ENCODE results near the gene GIMAP5.

The GIMAP5 gene

DNA sequence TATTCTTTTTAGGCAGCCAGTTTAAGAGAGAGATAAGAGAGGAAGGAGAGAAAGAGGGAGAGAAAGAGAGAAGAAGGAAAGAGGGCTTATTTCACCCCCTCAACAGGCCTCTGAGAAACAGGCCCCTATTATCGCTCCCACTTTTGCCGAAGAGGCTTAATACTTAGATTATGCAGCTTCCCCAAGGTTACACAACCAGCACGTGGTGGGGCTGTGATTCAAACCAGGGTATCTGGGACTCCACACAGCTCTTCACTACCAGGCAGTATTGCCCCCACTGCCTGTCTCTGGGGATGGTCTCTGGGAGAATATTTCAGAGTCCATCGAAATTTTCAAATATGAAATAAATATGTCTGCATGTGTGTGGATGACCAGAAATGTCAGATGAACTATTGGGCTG, 17.8 kb upstream of the GIMAP5 start:
- H3K4me3 ChIP-seq (ENCODE audit: low read depth, low read length, poor library complexity, severe bottlenecking): no peak overlapping the region
- H3K9me2 ChIP-seq (ENCODE audit: low read depth, low read length): no peaks in the 10 kb centered on the region
- H3K9me3 ChIP-seq (ENCODE audit: low read length): no peaks in the 10 kb centered on the region
- H4K20me1 ChIP-seq (ENCODE audit: insufficient read depth, low read length): no peaks in the 10 kb centered on the region
- H3K9ac ChIP-seq (ENCODE audit: low read length): no peak overlapping the region
- H3F3A ChIP-seq (ENCODE audit: insufficient read depth, low read length): no peaks in the 10 kb centered on the region
- no peak overlapping the region for H2AFZ ChIP-seq (ENCODE audit: low read length)
- no peaks in the 10 kb centered on the region for H3K79me2 ChIP-seq (ENCODE audit: insufficient read depth, low read length)
- no peak overlapping the region for H3K4me2 ChIP-seq (ENCODE audit: low read length)
- H3K4me1 ChIP-seq (ENCODE audit: insufficient read depth, low read length, severe bottlenecking): no peaks in the 10 kb centered on the region
- TF ChIP-seq EZH2 (IDR thresholded peaks at IDR 0.05; ENCODE audit: borderline replicate concordance, low read length): no peak
- TF ChIP-seq, protein P1, sequence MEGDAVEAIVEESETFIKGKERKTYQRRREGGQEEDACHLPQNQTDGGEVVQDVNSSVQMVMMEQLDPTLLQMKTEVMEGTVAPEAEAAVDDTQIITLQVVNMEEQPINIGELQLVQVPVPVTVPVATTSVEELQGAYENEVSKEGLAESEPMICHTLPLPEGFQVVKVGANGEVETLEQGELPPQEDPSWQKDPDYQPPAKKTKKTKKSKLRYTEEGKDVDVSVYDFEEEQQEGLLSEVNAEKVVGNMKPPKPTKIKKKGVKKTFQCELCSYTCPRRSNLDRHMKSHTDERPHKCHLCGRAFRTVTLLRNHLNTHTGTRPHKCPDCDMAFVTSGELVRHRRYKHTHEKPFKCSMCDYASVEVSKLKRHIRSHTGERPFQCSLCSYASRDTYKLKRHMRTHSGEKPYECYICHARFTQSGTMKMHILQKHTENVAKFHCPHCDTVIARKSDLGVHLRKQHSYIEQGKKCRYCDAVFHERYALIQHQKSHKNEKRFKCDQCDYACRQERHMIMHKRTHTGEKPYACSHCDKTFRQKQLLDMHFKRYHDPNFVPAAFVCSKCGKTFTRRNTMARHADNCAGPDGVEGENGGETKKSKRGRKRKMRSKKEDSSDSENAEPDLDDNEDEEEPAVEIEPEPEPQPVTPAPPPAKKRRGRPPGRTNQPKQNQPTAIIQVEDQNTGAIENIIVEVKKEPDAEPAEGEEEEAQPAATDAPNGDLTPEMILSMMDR (IDR thresholded peaks at IDR 0.05; ENCODE audit: low read length): no peak
- H3K27me3 ChIP-seq (ENCODE audit: insufficient read depth, low read length): peaks cover 8% of the 10 kb centered on the region; the same call in 1 of the 2 replicates
- no peak overlapping the region for H3K27ac ChIP-seq (ENCODE audit: low read depth, low read length, poor library complexity, severe bottlenecking)
- no peaks in the 10 kb centered on the region for H3K36me3 ChIP-seq (ENCODE audit: insufficient read depth, low read length)

- Histone ChIP-seq H3K36me3 (ENCODE audit: insufficient read depth, low read length) (no peaks in the 10 kb centered on the region), H3K4me2 (ENCODE audit: low read length) (no peak overlapping the region), H3K27me3 (ENCODE audit: insufficient read depth, low read length) (peaks cover 8% of the 10 kb centered on the region; the same call in 1 of the 2 replicates), H3K4me1 (ENCODE audit: insufficient read depth, low read length, severe bottlenecking) (no peaks in the 10 kb centered on the region), H3K79me2 (ENCODE audit: insufficient read depth, low read length) (no peaks in the 10 kb centered on the region), H3K27ac (ENCODE audit: low read depth, low read length, poor library complexity, severe bottlenecking) (no peak overlapping the region), H2AFZ (ENCODE audit: low read length) (no peak overlapping the region), H3K9ac (ENCODE audit: low read length) (no peak overlapping the region), H4K20me1 (ENCODE audit: insufficient read depth, low read length) (no peaks in the 10 kb centered on the region), H3K4me3 (ENCODE audit: low read depth, low read length, poor library complexity, severe bottlenecking) (no peak overlapping the region), H3K9me3 (ENCODE audit: low read length) (no peaks in the 10 kb centered on the region), H3K9me2 (ENCODE audit: low read depth, low read length) (no peaks in the 10 kb centered on the region), H3F3A (ENCODE audit: insufficient read depth, low read length) (no peaks in the 10 kb centered on the region)
- no peak for TF ChIP-seq EZH2 (IDR thresholded peaks at IDR 0.05; ENCODE audit: borderline replicate concordance, low read length)
- TF ChIP-seq, protein P1 (IDR thresholded peaks at IDR 0.05; ENCODE audit: low read length): no peak
Observed at GRCh38 chr7:150719960-150720891, 17.0 kb upstream of the GIMAP5 start.

DNA sequence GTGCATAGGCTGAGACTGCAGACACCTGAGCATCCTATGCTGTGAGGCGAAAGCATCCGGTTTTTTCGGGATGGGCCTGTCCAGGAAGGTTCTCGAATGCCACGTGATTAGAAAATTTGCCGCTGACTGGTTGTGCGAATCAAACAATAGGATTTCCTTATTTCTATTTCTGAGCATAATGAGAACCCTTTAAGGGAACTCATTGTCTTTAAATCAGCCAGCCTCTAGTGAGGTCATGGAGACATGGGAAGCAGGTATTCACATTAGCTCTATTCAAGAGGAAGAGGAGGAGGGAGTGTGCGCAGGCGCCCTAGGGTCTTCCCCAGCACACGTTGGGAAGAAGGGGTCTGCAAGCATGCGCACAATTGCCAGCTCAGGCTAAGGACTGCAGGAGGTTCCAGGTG, 15.2 kb upstream of the GIMAP5 start:
- no peaks in the 10 kb centered on the region for H4K20me1 ChIP-seq (ENCODE audit: insufficient read depth, low read length)
- no peaks in the 10 kb centered on the region for H3K9me2 ChIP-seq (ENCODE audit: low read depth, low read length)
- H3K4me3 ChIP-seq (ENCODE audit: low read depth, low read length, poor library complexity, severe bottlenecking): no peak overlapping the region
- TF ChIP-seq, protein P1 (IDR thresholded peaks at IDR 0.05; ENCODE audit: low read length): no peak
- no peak for TF ChIP-seq EZH2 (IDR thresholded peaks at IDR 0.05; ENCODE audit: borderline replicate concordance, low read length)
- H3K4me1 ChIP-seq (ENCODE audit: insufficient read depth, low read length, severe bottlenecking): no peaks in the 10 kb centered on the region
- no peak overlapping the region for H3K9ac ChIP-seq (ENCODE audit: low read length)
- H3K36me3 ChIP-seq (ENCODE audit: insufficient read depth, low read length): no peaks in the 10 kb centered on the region
- peaks cover 8% of the 10 kb centered on the region; the same call in 1 of the 2 replicates for H3K27me3 ChIP-seq (ENCODE audit: insufficient read depth, low read length)
- H2AFZ ChIP-seq (ENCODE audit: low read length): no peak overlapping the region
- H3F3A ChIP-seq (ENCODE audit: insufficient read depth, low read length): no peaks in the 10 kb centered on the region
- H3K27ac ChIP-seq (ENCODE audit: low read depth, low read length, poor library complexity, severe bottlenecking): no peak overlapping the region
- no peak overlapping the region for H3K4me2 ChIP-seq (ENCODE audit: low read length)
- no peaks in the 10 kb centered on the region for H3K79me2 ChIP-seq (ENCODE audit: insufficient read depth, low read length)
- no peaks in the 10 kb centered on the region for H3K9me3 ChIP-seq (ENCODE audit: low read length)

Data from OCI-LY1 (cell line).